ENCODE results near the gene DHRSX. TPM values are rescaled to one million over a fixed set of nuclear protein-coding genes. Genes with fewer than 3 reads are reported as not detected.
A peak's percentile ranks its signal among the peaks of the same experiment; 100 is the strongest.

Gene DHRSX
- total and polyA plus RNA-seq, 7 experiments from 2014 or later = 15.0 to 26.2 (median 17.6) TPM

- Histone ChIP-seq H3K4me3 (ENCODE audit: low read length) (peak overlapping the region; percentile 65), H3K4me1 (ENCODE audit: control insufficient read depth in 2 of 2, insufficient read depth in 2 of 2, low read length in 2 of 2) (peaks cover 0 to 10% of the 10 kb centered on the region in 2 donors), H3K36me3 (ENCODE audit: control insufficient read depth in 2 of 3, insufficient read depth in 3 of 3, low read length in 3 of 3) (peaks cover 0 to 7% (median 0%) of the 10 kb centered on the region in 3 experiments), H3K27me3 (ENCODE audit: control insufficient read depth in 2 of 2, insufficient read depth in 2 of 2, low read length in 2 of 2) (no peaks in the 10 kb centered on the region), H3K27ac (ENCODE audit: low read depth, low read length) (peak overlapping the region; percentile 77), H3K9me3 (ENCODE audit: control insufficient read depth in 2 of 3, low read length in 3 of 3) (no peaks in the 10 kb centered on the region)
- Mint-ChIP-seq H3K27ac (peak overlapping the region; percentile 81 to 94 (median 88)), H3K9me3 (no peaks in the 10 kb centered on the region), H3K36me3 (peaks cover 0 to 4% (median 0%) of the 10 kb centered on the region in 5 donors), H3K4me1 (peaks cover 15 to 39% (median 30%) of the 10 kb centered on the region in 7 donors), H3K27me3 (no peaks in the 10 kb centered on the region), H3K4me3 (peak overlapping the region; percentile 75 to 90 (median 89))
- intact Hi-C loops (cut with micrococcal nuclease) = loop anchor here (1.0 to 5.0 kb wide), 6 partner anchors 107 to 1047 kb away; no protein-coding TSS in a partner anchor
- peak in 7 of 9 donors; percentile 13 to 57 (median 25) for DNase-seq
- POLR2A ChIA-PET = no interaction called here
- ATAC-seq = peak; percentile 52
- CTCF ChIA-PET = no interaction called here
Measured at GRCh38 chrX:2500091-2500802, 529 bp downstream of the DHRSX start.

GRCh38 chrX:2499507-2499906 is 1.3 kb downstream of the DHRSX start:
- no peaks in the 10 kb centered on the region for H3K27me3 ChIP-seq (ENCODE audit: control insufficient read depth in 2 of 2, insufficient read depth in 2 of 2, low read length in 2 of 2)
- peaks cover 0 to 10% of the 10 kb centered on the region in 2 donors for H3K4me1 ChIP-seq (ENCODE audit: control insufficient read depth in 2 of 2, insufficient read depth in 2 of 2, low read length in 2 of 2)
- no peak for ATAC-seq
- Mint-ChIP-seq H3K27me3 (no peaks in the 10 kb centered on the region), H3K4me3 (peak overlapping the region; percentile 75 to 90 (median 89)), H3K36me3 (peaks cover 0 to 4% (median 0%) of the 10 kb centered on the region in 5 donors), H3K9me3 (no peaks in the 10 kb centered on the region), H3K4me1 (peaks cover 15 to 39% (median 30%) of the 10 kb centered on the region in 7 donors), H3K27ac (peak overlapping the region; percentile 81 to 94 (median 88))
- intact Hi-C loops (cut with micrococcal nuclease) = loop anchor here in 1 of 2 donors (5.0 kb wide), 1 partner anchor 1047 kb away; the partner anchor contains the start of gene ASMTL
- peak overlapping the region; percentile 77 for H3K27ac ChIP-seq (ENCODE audit: low read depth, low read length)
- H3K9me3 ChIP-seq (ENCODE audit: control insufficient read depth in 2 of 3, low read length in 3 of 3) = no peaks in the 10 kb centered on the region
- ChIA-PET CTCF (no interaction called here), POLR2A (no interaction called here)
- no peak for DNase-seq
- peaks cover 0 to 7% (median 0%) of the 10 kb centered on the region in 3 experiments for H3K36me3 ChIP-seq (ENCODE audit: control insufficient read depth in 2 of 3, insufficient read depth in 3 of 3, low read length in 3 of 3)
- peak overlapping the region; percentile 65 for H3K4me3 ChIP-seq (ENCODE audit: low read length)

- Mint-ChIP-seq H3K4me1 (peaks cover 15 to 39% (median 30%) of the 10 kb centered on the region in 7 donors), H3K4me3 (peak overlapping the region; percentile 75 to 90 (median 89)), H3K27ac (peak overlapping the region; percentile 41 to 94 (median 88)), H3K36me3 (peaks cover 0 to 4% (median 0%) of the 10 kb centered on the region in 5 donors), H3K27me3 (no peaks in the 10 kb centered on the region), H3K9me3 (no peaks in the 10 kb centered on the region)
- peaks cover 0 to 7% (median 0%) of the 10 kb centered on the region in 3 experiments for H3K36me3 ChIP-seq (ENCODE audit: control insufficient read depth in 2 of 3, insufficient read depth in 3 of 3, low read length in 3 of 3)
- H3K9me3 ChIP-seq (ENCODE audit: control insufficient read depth in 2 of 3, low read length in 3 of 3) = no peaks in the 10 kb centered on the region
- ChIA-PET POLR2A (no interaction called here), CTCF (no interaction called here)
- H3K4me1 ChIP-seq (ENCODE audit: control insufficient read depth in 2 of 2, insufficient read depth in 2 of 2, low read length in 2 of 2) = peaks cover 0 to 10% of the 10 kb centered on the region in 2 donors
- ATAC-seq (no peak), DNase-seq (no peak)
- H3K4me3 ChIP-seq (ENCODE audit: low read length) = no peak overlapping the region
- H3K27me3 ChIP-seq (ENCODE audit: control insufficient read depth in 2 of 2, insufficient read depth in 2 of 2, low read length in 2 of 2) = no peaks in the 10 kb centered on the region
- intact Hi-C loops (cut with micrococcal nuclease) = loop anchor here in 1 of 2 donors (5.0 kb wide), 1 partner anchor 1047 kb away; the partner anchor contains the start of gene ASMTL
- H3K27ac ChIP-seq (ENCODE audit: low read depth, low read length) = peak overlapping the region; percentile 77
Measured at GRCh38 chrX:2498781-2499302, 1.9 kb downstream of the DHRSX start.

- Mint-ChIP-seq H3K4me3 (peak overlapping the region in 9 of 10 donors; percentile 34 to 90 (median 78)), H3K4me1 (peaks cover 15 to 39% (median 30%) of the 10 kb centered on the region in 7 donors), H3K36me3 (peaks cover 0 to 4% (median 0%) of the 10 kb centered on the region in 5 donors), H3K27me3 (no peaks in the 10 kb centered on the region), H3K9me3 (no peaks in the 10 kb centered on the region), H3K27ac (peak overlapping the region; percentile 30 to 94 (median 88))
- DNase-seq (no peak), ATAC-seq (no peak)
- Histone ChIP-seq H3K36me3 (ENCODE audit: control insufficient read depth in 2 of 3, insufficient read depth in 3 of 3, low read length in 3 of 3) (peaks cover 0 to 7% (median 0%) of the 10 kb centered on the region in 3 experiments), H3K4me3 (ENCODE audit: low read length) (no peak overlapping the region), H3K9me3 (ENCODE audit: control insufficient read depth in 2 of 3, low read length in 3 of 3) (no peaks in the 10 kb centered on the region), H3K27ac (ENCODE audit: low read depth, low read length) (peak overlapping the region; percentile 16), H3K27me3 (ENCODE audit: control insufficient read depth in 2 of 2, insufficient read depth in 2 of 2, low read length in 2 of 2) (no peaks in the 10 kb centered on the region), H3K4me1 (ENCODE audit: control insufficient read depth in 2 of 2, insufficient read depth in 2 of 2, low read length in 2 of 2) (peaks cover 0 to 10% of the 10 kb centered on the region in 2 donors)
- ChIA-PET POLR2A (no interaction called here), CTCF (no interaction called here)
- intact Hi-C loops (cut with micrococcal nuclease) = loop anchor here in 1 of 2 donors (5.0 kb wide), 1 partner anchor 1046 kb away; the partner anchor contains the start of gene ASMTL
Measured at GRCh38 chrX:2497961-2498780, 2.6 kb downstream of the DHRSX start.

GRCh38 chrX:2495595-2495994 is 5.2 kb downstream of the DHRSX start:
- DNase-seq = no peak
- no peaks in the 10 kb centered on the region for H3K27me3 ChIP-seq (ENCODE audit: control insufficient read depth in 2 of 2, insufficient read depth in 2 of 2, low read length in 2 of 2)
- ChIA-PET CTCF (no interaction called here), POLR2A (no interaction called here)
- peaks cover 22 to 37% (median 32%) of the 10 kb centered on the region in 7 donors for H3K4me1 Mint-ChIP-seq
- H3K27ac ChIP-seq (ENCODE audit: low read depth, low read length) = no peak overlapping the region
- H3K36me3 Mint-ChIP-seq = peaks cover 0 to 17% (median 4%) of the 10 kb centered on the region in 5 donors
- peak overlapping the region in 2 of 9 donors; percentile 32 to 60 for H3K27ac Mint-ChIP-seq
- peaks cover 0 to 10% of the 10 kb centered on the region in 2 donors for H3K4me1 ChIP-seq (ENCODE audit: control insufficient read depth in 2 of 2, insufficient read depth in 2 of 2, low read length in 2 of 2)
- no peaks in the 10 kb centered on the region for H3K9me3 ChIP-seq (ENCODE audit: control insufficient read depth in 2 of 3, low read length in 3 of 3)
- no peaks in the 10 kb centered on the region for H3K9me3 Mint-ChIP-seq
- H3K4me3 ChIP-seq (ENCODE audit: low read length) = no peak overlapping the region
- no peaks in the 10 kb centered on the region for H3K27me3 Mint-ChIP-seq
- intact Hi-C loops (cut with micrococcal nuclease) = loop anchor here in 1 of 2 donors (5.0 kb wide), 1 partner anchor 1043 kb away; the partner anchor contains the start of gene ASMTL
- H3K36me3 ChIP-seq (ENCODE audit: control insufficient read depth in 2 of 3, insufficient read depth in 3 of 3, low read length in 3 of 3) = peaks cover 0 to 15% (median 0%) of the 10 kb centered on the region in 3 experiments
- peak overlapping the region in 1 of 10 donors; percentile 7 for H3K4me3 Mint-ChIP-seq
- ATAC-seq = no peak

- Mint-ChIP-seq H3K4me1 (peaks cover 7 to 15% (median 11%) of the 10 kb centered on the region in 7 donors), H3K36me3 (peaks cover 0 to 38% (median 7%) of the 10 kb centered on the region in 5 donors), H3K27me3 (no peaks in the 10 kb centered on the region), H3K4me3 (no peak overlapping the region), H3K27ac (peak overlapping the region in 1 of 9 donors; percentile 39), H3K9me3 (peaks cover 0 to 1% (median 0%) of the 10 kb centered on the region in 11 donors)
- intact Hi-C loops (cut with micrococcal nuclease) = no loop called here
- Histone ChIP-seq H3K9me3 (ENCODE audit: control insufficient read depth in 2 of 3, low read length in 3 of 3) (no peaks in the 10 kb centered on the region), H3K4me1 (ENCODE audit: control insufficient read depth in 2 of 2, insufficient read depth in 2 of 2, low read length in 2 of 2) (no peaks in the 10 kb centered on the region), H3K27me3 (ENCODE audit: control insufficient read depth in 2 of 2, insufficient read depth in 2 of 2, low read length in 2 of 2) (no peaks in the 10 kb centered on the region), H3K36me3 (ENCODE audit: control insufficient read depth in 2 of 3, insufficient read depth in 3 of 3, low read length in 3 of 3) (peaks cover 0 to 44% (median 0%) of the 10 kb centered on the region in 3 experiments), H3K4me3 (ENCODE audit: low read length) (no peak overlapping the region), H3K27ac (ENCODE audit: low read depth, low read length) (no peak overlapping the region)
- DNase-seq (no peak), ATAC-seq (no peak)
- ChIA-PET CTCF (no interaction called here), POLR2A (no interaction called here)
Measured at GRCh38 chrX:2492531-2493218, 8.1 kb downstream of the DHRSX start.

All from naive thymus-derived CD4-positive, alpha-beta T cell (primary cell).